Stimulated activated CD8-positive, alpha-beta memory T cell treated with anti-CD3 and anti-CD28 coated beads, Interleukin-7, amount 100 ng/mL, for 48 hours (primary cell): ENCODE measurements around the gene SKOR1.

Experiments used
- DNase-seq, 2 donors: peaks; one replicate each; pipeline ENCODE4 v3.0.0-alpha.2; 2020; ENCODE audit warnings: low read depth in 1 of 2; ENCODE audit errors: extremely low read depth in 1 of 2

Gene SKOR1

DNA sequence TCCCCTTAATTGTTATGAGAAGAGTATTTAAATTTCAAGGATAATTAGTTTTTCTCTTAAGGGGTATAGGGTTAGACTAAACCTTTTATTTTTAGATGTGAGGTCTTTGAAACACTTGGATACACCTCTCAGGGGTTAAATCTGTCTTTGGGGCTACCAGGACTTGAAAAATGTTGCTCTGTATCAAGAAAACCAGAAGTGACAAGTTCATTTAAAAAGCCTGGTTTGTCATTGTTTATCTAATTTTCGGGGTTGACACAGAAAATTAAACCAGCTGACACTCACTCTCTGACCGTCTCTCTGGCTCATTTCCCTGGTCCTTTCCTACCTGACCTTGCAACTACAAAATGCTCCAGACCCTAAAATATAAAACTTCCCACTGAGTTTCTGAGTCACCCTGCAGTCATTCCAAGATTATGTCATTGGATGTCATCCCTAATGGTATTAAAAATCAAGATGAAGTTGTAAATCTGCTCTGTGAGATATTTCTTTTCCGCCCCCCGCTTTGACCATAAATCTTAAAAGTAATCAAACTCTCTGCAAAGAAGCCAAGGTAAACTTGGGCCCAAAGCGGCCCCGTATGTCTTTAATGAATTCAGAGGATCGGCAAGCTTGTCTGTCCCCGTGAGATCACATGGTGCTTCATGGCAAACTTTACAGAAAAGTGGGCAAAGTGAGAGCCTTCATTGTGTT lies 32.9 kb upstream of the SKOR1 start:
- DNase-seq, result no peak

DNA sequence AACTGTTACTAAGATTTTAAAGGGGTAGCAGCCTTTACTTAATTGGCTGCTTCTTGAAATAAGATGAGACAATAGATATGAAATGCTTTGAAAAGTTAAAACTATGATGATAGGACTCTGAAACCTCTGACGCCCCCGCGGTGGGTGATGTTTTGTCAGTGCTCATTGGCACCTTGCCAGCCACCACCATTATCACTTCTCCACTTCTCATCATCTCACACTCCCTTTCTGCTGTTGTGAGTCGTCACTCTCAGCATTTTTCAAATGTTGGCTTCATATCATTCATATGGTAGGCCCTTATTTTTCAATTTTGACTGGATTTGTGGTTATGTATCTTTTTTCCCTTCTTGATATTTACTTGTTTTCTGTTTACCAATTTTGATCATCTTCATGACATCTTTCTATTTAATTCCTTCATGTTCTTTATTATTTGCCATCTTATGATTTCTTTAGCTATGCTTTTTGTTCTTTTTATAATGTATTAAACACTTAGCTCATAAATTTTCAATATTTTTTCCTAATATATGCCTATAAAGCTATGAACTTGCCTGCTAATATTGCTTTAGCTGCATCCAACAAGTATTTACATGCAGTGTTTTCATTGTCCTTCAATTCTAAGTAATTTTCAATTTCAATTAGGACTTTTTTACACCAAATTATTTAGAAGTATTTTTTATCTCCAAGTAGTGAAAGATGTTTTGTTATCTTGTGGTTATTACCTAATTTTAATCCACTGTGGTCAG lies 30.3 kb upstream of the SKOR1 start:
- DNase-seq, result peak in 1 of 2 donors; percentile 48

DNA sequence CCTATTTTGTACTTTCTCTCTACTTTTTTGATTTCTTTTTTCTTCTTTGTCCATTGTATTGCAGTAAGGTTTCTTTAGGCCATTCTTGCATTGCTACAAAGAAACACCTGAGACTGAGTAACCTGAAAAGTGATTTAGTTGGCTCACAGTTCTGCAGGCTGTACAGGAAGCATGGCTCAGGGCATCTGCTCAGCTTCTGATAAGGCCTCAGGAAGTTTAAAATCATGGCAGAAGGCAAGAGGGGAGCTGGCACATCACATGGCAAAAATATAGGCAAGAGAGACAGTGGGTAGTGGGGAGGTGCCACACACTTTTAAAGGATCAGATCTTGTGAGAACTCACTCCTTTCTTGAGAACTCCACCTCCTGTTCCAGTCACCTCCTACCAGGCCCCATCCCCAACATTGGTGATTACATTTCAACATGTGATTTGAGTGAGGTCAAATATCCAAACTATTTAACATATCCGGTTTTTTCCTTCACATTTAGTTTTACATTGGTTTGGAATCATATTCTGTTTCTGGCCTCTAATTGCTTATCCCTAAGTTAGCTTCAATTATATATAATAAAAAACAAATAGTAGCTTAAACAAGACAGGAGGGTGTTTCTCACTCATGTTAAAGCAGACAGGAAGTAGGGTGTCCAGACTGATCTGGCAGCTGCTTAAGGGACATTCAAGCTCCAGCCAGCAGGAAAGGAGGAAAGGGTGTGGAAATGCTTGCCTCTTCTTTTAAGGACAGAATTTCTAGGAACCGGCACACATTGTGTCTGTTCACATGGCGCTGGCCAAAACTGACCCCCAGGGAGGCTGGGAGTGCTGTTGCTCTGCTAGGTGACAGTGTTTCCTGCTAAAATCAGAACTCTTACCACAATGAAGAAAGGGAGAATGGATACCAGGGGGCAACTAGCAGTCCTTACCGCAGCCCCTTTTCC lies 28.8 kb upstream of the SKOR1 start:
- no peak for DNase-seq

DNA sequence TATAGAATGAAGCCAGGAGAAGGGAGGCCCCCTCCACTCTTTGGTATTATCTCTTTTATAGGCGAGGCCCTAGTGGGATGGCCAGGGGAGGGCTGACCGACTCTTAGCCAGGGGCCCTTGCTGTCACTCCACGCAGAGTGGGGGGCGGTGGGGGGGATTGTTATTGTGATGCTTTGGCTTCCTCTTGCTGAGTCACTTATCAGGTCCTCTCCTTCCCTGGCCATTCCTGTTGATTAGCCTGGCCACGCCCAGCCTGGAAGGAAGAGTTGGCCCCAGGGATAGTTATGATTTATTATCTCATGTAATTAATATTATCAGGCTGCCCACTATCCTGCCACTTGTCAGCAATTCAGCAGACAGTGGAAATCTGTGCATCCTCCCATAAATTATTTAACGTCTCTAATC lies 25.5 kb upstream of the SKOR1 start:
- DNase-seq, result no peak

DNA sequence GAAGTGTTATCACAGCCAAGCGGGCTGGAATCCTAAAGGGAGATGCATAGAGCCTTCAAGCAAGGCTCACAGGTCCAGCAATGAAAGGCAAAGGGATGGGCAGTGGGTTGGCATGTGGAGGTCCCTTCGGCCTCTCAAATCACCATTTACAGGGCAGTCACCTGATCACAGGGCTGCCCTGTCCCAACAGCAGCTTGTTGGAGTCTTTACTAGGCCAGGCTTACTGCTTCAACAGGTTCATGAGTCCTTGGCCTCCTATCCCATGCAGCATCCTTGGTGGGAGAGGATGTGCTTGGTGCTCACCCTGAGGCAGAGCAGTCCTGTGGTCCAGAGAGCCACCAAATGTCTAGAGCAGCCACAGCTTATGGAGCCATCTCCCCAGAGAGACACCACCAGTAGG lies 24.2 kb upstream of the SKOR1 start:
- no peak for DNase-seq

DNA sequence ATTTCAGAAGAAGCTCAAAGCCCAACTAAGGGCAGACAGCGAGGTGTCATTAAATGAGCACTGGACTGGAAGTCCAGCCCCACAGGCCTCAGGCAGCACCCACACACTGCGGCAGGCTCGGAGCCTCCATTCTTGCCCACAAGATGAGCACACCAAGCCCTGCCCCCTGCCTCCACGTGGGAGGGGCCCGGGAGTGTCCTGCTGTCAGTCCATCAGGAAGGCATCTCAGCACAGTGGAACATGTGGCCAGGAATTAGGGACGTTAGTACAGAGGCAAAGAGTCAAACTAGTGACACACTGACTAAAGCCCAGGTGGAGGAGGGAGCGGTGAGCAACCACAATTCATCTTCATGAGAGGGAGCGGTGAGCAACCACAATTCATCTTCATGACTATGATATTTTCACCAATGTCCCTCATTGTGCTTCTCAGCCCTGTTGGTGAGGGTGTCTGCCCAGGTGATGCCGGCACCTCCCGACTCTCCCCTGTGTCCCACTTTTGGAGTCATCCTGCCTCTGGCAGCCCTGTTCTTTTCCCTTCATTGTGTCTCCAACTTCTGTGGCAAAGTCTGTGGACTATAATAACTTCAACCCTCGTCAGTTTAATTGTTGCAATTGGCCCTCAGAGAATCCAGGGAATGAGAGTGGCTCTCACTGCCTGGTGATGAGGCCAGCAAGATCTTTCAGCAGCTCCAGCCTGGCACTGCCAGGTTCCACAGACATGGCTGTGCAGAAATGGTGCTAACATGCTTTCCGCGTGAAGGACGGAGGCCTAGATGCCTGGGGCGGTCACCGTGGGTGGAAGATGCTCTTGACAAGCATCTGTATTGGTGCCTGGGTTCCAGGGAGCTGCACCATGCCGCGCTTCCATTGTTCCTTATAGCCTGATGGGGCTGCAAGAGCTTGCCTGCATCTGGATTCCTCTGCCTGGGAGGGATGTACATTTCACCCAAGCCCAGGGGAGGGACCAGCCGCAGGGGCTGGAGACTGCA lies 23.1 kb upstream of the SKOR1 start:
- no peak for DNase-seq

DNA sequence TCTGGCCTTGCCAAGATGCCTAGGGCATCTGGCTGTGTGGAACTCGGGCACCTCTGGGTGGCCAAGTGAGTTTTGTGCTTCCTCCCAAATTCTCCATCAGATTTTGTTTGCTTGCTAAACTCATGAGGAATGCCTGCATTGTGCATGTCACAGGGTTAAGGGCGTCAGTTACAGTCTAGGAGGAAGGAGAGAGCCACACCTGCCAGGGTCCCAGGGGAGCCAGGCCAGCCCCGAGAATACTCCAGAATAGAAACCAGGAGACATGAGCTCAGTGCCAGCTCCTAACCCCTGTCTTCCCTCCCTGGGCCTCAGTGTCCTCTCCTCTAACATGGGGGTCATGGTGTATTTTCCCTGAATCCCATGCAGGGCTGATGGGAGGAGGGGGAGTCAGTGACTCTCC lies 22.0 kb upstream of the SKOR1 start:
- no peak for DNase-seq

DNA sequence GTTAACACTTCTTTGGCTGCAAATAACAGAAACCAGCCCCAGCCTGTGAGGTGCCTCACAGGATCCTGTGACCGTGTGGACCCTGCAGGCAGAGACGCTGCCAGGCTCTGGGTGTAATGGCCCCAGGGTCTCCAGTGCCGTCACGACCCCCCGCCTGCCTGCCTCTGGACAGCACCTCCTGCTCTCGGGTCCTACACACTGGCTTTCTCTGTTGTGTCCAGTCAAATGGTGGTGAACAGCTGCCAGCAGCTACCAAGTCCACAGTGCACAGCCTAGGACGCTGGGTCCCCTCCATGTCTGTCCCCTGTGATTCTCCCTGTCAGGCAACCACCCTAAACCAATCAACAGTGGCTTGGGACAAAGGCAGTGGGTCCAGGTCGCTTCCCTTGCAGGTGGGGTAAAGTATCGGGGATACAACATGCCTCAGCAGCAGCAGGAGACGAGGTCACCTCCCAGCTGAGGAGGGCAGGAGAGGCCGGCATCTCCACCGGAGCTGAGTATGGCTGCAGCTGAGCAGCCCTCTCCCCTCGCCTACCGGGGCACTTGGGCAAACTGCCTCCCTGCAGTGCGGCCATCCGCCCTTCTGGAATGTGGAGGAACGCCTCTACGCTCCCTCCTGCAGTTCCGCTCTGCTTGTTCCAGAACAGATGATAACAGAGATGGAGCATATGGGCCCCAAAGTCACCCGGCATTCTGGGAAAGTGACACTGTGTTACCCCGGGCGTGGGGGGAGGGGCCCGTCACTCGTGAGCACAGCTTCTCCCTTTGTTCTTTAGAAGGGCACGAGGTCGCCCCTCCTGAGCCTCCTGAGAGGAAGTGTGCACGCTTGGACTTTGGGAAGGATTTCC lies 21.1 kb upstream of the SKOR1 start:
- no peak for DNase-seq

DNA sequence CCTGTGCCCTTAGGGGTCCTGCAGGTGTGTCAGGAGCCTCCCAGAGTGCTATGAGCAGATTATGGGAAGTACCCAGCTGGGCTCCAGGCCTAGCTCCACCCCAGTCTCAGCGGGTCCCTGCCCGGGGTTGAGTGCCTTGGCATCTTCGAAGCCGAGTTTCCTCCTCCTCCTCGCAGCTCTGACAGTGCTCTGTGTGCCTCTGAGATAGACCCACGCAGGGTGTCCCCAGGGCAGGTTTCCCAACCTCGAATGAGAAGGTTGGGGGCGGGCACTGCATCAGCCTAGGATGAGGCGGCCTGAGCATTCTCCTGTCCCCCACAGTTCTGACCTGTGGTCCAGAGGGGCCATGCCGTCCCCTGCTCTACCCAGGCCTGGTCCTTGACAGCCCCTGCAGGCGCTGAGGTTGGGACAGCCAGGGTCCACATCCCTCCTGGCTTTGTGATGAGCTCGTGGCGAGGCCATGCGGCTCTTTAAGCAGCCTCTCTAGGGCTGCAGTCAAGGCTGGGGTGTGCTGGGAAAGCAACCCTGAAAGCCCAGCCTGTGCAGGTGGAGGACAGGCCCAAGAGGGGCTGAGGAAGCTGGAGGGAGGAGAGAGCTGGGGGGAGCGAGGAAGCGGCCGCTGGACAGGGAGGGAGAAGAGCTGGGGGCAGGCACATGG lies 20.2 kb upstream of the SKOR1 start:
- no peak for DNase-seq

DNA sequence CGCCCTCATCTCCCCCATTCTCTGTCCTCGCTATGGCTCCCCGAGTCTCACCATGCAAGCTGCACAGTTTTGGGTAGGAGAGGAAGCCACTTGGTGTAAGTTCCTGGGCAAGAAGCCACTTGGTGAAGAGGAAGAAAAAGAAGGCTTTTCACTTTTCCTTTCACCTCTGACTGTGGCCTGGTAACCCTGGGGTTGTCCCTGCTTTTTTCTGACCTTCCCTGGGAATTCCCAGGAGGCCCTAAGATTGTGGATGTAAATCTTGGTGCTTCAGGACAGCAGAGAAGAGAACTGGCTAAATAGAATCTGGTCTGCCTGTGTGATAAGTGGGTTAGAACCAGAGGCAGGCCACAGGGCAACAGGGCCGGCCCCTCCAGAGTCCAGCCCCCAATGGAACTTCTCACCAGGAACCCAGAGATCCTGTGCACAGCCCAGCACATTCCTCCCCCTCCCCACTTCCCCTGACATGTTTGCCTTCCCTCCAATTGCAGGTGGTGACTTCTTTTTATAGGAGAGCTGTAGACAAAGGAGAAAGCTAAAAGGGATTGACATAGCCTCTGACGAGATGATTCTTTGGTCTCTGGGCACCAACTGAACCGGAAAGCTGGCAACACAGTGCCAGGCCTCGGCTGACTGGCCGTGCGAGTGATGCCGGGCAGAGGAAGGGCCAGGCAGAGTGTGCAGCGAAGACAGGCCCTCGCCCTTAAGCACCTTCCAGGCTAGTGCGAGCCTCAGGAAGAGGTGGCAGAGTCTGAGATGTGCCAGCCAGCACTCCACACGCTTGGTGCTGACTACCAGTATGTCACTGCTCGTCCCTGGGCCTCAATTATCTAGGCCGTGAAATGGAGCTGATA lies 19.4 kb upstream of the SKOR1 start:
- DNase-seq, result no peak

DNA sequence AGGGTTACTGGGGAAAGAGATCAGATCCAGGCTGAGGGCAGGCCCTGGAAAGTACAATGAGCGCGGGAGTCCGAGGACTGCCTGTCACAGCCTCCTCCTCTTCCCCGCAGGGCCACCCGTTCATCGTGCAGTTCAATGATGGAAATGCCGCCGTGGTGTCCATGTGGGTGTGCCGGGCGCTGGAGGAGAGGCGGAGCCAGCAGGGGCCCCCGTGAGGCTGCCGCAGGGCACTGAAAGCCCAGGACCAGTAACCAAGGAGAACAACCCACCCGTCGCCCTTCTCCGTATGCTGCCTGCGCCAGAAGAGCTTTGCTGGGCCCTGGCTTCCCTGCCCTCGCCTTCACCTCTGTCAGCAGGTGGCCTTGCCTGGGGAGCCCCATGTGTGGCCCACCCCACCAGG lies 18.8 kb upstream of the SKOR1 start:
- no peak for DNase-seq

DNA sequence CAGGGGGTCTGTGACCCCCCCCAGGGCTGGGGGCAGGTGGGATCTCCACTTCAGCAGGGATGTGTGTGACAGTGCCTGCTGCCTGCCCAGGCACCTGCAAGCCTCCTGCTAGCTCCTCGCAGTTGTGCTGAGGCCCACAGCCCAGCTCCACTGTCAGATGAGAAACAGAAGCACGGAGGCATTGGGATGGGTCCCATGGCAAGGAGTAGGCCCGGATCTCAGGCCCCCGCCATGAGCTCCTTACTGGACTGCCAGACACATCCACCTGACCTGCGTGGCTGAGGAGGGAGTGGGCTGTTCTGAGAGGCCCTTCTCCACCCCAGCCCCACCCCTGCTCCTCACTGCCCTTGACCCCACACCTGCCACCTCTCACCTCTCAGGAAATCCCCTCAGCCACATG lies 18.2 kb upstream of the SKOR1 start:
- no peak for DNase-seq

DNA sequence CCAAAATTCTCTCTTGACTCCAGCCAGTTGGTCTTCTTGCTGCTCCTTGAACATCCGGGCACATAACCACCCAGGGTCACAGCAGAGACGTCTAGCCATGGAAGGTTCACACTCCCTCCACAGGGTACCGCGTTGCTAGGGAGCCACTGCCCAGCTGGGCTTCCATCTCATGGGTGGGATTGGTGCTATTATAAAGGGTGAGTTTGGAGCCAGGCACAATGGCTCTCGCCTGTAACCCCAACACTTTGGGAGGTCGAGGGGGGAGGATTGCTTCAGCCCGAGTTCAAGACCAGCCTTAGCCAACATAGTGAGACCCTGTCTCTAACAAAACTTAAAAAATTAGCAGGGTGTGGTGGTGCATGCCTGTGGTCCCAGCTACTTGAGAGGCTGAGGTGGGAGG lies 17.5 kb upstream of the SKOR1 start:
- DNase-seq, result no peak

DNA sequence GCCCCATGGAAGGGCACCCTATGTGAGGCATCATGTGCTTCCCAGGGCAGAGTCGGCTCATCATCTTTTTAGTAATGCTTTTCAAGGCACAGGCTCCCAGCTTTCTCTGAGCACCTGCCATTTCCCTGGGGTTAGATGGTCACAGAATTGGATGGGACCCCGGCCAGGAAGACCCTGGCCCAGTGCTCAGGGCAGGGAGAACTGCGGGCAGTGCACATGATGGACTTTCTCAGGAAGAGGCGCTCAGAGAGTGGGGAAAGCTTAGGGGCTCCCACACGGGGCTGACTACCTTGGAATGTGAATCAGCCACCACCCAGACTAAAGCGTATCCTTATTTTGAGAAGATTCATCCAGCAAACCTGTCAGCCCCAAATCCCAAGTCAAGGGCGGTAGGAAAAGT lies 16.5 kb upstream of the SKOR1 start:
- no peak for DNase-seq

DNA sequence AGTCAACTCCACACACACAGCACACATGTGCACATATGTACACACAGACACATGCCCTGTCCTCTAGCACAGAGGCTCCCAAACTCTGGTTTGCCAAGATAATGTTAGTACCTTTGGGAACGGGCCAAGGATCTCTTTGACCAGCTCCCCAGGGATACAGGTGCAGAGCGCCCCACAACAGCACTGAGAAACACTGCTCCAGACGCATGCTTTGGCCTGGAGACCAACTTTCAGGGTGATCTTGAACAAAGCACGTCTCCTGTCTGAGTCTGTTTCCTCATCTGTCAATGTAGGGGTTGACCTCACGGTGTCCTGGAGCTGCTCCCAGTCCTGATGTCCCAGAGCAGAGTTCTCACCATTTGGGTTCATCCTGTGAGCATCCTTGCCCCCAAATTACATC lies 15.9 kb upstream of the SKOR1 start:
- DNase-seq, result no peak

DNA sequence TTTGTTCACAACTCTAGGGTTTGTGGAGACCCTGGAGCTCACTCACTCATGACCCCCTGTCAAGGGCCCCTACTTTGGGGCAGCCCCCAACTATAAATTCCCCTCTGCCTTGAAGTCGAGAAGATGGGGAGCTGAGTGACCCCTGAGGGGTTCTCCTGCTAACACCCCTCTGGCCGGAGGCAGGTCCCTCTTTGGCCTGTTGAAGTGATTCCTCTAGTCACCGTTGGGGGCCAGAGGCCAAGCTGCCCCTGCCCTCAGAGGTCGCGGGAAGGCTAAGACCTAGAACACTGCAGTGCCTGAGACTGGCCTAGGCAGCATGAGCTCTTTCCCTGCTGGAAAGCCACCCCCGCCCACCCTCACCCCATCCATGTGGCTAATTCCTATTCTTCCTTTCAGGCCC lies 15.4 kb upstream of the SKOR1 start:
- no peak for DNase-seq

DNA sequence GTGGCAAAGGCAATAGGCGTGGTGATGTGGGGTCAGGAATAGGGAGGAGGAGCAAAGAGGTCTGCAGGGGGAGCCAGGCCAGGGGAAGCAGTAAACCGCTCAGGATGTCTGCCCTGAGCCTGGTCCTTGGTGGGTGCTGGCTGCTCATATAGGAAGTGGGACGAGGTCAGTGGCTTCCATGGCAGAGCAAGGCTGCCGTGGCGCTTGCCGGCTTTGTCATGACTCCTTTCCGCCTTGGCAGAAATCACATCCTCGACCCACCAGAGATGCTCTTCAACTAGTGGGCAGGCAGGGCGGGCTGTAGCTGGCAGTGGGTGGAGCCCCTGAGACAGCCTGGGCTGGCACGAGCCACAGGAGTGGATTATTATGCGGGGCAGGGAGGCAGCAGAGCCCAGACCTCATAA lies 13.1 kb upstream of the SKOR1 start:
- DNase-seq, result no peak

DNA sequence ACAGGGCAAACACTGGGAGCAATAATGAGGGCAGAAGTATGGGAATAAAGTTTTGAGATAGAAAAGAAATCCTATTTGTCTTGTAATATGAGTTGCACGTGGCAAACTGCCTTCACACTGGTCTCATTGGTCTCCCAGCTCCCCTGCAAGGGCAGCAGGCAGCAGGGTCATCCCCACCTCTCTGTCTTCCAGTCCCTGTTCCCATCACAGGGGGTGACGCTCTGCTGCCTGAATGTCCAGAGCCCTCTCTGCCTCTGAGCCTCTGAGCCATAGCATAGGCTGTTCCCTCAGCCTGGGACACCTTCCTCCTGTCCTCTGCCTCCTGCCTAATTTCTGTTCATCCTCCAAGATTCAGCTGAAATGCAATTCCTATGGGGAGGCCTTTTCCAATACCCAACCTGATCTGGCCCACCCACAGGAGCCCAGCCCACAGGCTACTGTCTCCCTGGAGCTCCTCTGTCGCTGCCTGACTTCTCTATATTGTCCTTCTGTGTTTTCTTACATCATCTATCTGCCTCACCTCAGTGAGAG lies 12.1 kb upstream of the SKOR1 start:
- no peak for DNase-seq
